NCI-H345 treated with DMSO at 0.1 percent for 48 hours (cell line): ENCODE measurements around the gene PRSS50.
A peak's percentile ranks its signal among the peaks of the same experiment; 100 is the strongest.

Source experiments
- DNase-seq: peaks from one replicate; lab custom pipeline; 2025; ENCODE audit not compliant: unreplicated experiment; lab: John Stamatoyannopoulos, UW

Gene PRSS50

GRCh38 chr3:46671541-46672348 lies 45.9 kb downstream of the PRSS50 start:
- no peak for DNase-seq

GRCh38 chr3:46670891-46671427 lies 46.7 kb downstream of the PRSS50 start:
- DNase-seq, result no peak

GRCh38 chr3:46670000-46670890 lies 47.4 kb downstream of the PRSS50 start:
- DNase-seq, result no peak

- DNase-seq, result no peak
Measured at GRCh38 chr3:46669191-46669999, 48.3 kb downstream of the PRSS50 start.

- DNase-seq, result no peak
Measured at GRCh38 chr3:46668591-46668990, 49.1 kb downstream of the PRSS50 start.

GRCh38 chr3:46668116-46668515 lies 49.6 kb downstream of the PRSS50 start:
- DNase-seq, result no peak

GRCh38 chr3:46667657-46668056 lies 50.0 kb downstream of the PRSS50 start:
- DNase-seq, result no peak

- no peak for DNase-seq
Measured at GRCh38 chr3:46667061-46667621, 50.5 kb downstream of the PRSS50 start.

- DNase-seq, result no peak
Measured at GRCh38 chr3:46666453-46666845, 51.2 kb downstream of the PRSS50 start.

GRCh38 chr3:46665763-46666452 lies 51.8 kb downstream of the PRSS50 start:
- DNase-seq, result no peak

- DNase-seq, result no peak
Measured at GRCh38 chr3:46664971-46665762, 52.5 kb downstream of the PRSS50 start.

- DNase-seq, result no peak
Measured at GRCh38 chr3:46664188-46664970, 53.3 kb downstream of the PRSS50 start.

- peak; percentile 77 for DNase-seq
Measured at GRCh38 chr3:46663591-46664135, 54.0 kb downstream of the PRSS50 start.

- DNase-seq, result no peak
Measured at GRCh38 chr3:46662771-46663551, 54.7 kb downstream of the PRSS50 start.
